HEK293 (cell line): ENCODE data around the gene RFK.

Source experiments
- BCL11A ChIP-seq: fragments of 450-650 bp; formaldehyde crosslinking; IDR thresholded peaks from 2 replicates; pipeline ENCODE4 v1.5.1; 2016; ENCODE audit warnings: low read depth, missing biosample characterization, missing genetic modification characterization
- CTCF ChIP-seq: fragments of 450-650 bp; formaldehyde crosslinking; IDR thresholded peaks from 2 replicates; pipeline ENCODE4 v1.5.1; 2016; ENCODE audit warnings: missing biosample characterization, missing genetic modification characterization
- INSM2 ChIP-seq: fragments of 450-650 bp; formaldehyde crosslinking; IDR thresholded peaks from 2 replicates; pipeline ENCODE4 v1.5.1; 2016; ENCODE audit warnings: missing biosample characterization, missing genetic modification characterization
- KLF16 ChIP-seq: fragments of 450-650 bp; formaldehyde crosslinking; IDR thresholded peaks from 2 replicates; pipeline ENCODE4 v1.5.1; 2017; ENCODE audit warnings: missing biosample characterization, missing genetic modification characterization
- KLF17 ChIP-seq: fragments of 450-650 bp; formaldehyde crosslinking; IDR thresholded peaks from 2 replicates; pipeline ENCODE4 v1.5.1; 2016; ENCODE audit warnings: missing biosample characterization, missing genetic modification characterization
- MYNN ChIP-seq: fragments of 450-650 bp; formaldehyde crosslinking; IDR thresholded peaks from 2 replicates; pipeline ENCODE4 v1.5.1; 2016; ENCODE audit warnings: missing biosample characterization, missing genetic modification characterization, borderline replicate concordance
- PATZ1 ChIP-seq: fragments of 450-650 bp; formaldehyde crosslinking; IDR thresholded peaks from 2 replicates; pipeline ENCODE4 v1.5.1; 2016; ENCODE audit warnings: missing biosample characterization, missing genetic modification characterization
- ZBTB8A ChIP-seq: fragments of 450-650 bp; formaldehyde crosslinking; IDR thresholded peaks from 2 replicates; pipeline ENCODE4 v1.5.1; 2016; ENCODE audit warnings: missing biosample characterization, missing genetic modification characterization
- ZNF350 ChIP-seq: fragments of 450-650 bp; formaldehyde crosslinking; IDR thresholded peaks from 2 replicates; pipeline ENCODE4 v1.5.0; 2017; ENCODE audit warnings: missing biosample characterization, mild to moderate bottlenecking, missing genetic modification characterization
- ZNF513 ChIP-seq: fragments of 450-650 bp; IDR thresholded peaks from 2 replicates; pipeline ENCODE4 v1.5.1; 2018; ENCODE audit warnings: missing biosample characterization, missing genetic modification characterization
- ZNF548 ChIP-seq: fragments of 450-650 bp; formaldehyde crosslinking; IDR thresholded peaks from 2 replicates; pipeline ENCODE4 v1.5.1; 2016; ENCODE audit warnings: missing biosample characterization, missing genetic modification characterization
- ZNF639 ChIP-seq: fragments of 450-650 bp; formaldehyde crosslinking; IDR thresholded peaks from 2 replicates; pipeline ENCODE4 v1.5.1; 2016; ENCODE audit warnings: missing biosample characterization, missing genetic modification characterization
- ZNF792 ChIP-seq: fragments of 450-650 bp; formaldehyde crosslinking; IDR thresholded peaks from 2 replicates; pipeline ENCODE4 v1.5.1; 2016; ENCODE audit warnings: missing biosample characterization, missing genetic modification characterization

GRCh38 chr9:76403352-76403751 is 9.1 kb upstream of the RFK start:
- TF ChIP-seq CTCF (tag by site-specific recombination) (peak; percentile 21; the same call in 1 of the 2 replicates), ZNF513 (tag by site-specific recombination) (no peak), ZNF792 (tag by site-specific recombination) (no peak), ZBTB8A (tag by site-specific recombination) (no peak), KLF17 (tag by site-specific recombination) (no peak), ZNF639 (tag by site-specific recombination) (no peak), KLF16 (no peak), ZNF548 (tag by site-specific recombination) (no peak), PATZ1 (tag by site-specific recombination) (no peak), MYNN (tag by site-specific recombination) (no peak), INSM2 (tag by site-specific recombination) (no peak), ZNF350 (tag by site-specific recombination) (no peak), BCL11A (tag by site-specific recombination) (no peak)
